Stimulated activated CD4-positive, alpha-beta T cell treated with anti-CD3 and anti-CD28 coated beads, Interleukin-15, amount 100 ng/mL, for 48 hours (primary cell): ENCODE data around the gene PNLIP.

Experiments used
- DNase-seq, 2 donors: peaks; one replicate each; pipeline ENCODE4 v3.0.0-alpha.2; 2020; ENCODE audit warnings: low read depth in 2 of 2

PNLIP gene

DNA sequence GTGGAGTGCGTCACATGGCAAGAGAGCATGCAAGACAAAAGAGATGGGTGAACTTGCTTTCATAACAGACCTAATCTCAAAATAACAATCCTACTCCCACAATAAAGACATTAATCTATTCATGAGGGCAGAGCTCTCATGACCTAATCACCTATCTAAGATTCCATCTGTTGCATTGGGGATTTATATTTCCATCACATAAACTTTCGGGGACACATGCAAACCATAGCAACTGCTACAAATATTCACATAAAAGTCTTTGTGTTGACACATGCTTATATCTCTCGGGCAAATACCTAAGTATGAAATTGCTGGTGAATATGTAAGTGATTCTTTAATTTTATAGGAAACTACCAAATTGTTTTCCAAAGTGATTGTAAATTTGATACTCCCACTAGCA, 29.1 kb downstream of the PNLIP start:
- DNase-seq = no peak

- DNase-seq = no peak
Measured at GRCh38 chr10:116587878-116588591, 42.3 kb downstream of the PNLIP start.

DNA sequence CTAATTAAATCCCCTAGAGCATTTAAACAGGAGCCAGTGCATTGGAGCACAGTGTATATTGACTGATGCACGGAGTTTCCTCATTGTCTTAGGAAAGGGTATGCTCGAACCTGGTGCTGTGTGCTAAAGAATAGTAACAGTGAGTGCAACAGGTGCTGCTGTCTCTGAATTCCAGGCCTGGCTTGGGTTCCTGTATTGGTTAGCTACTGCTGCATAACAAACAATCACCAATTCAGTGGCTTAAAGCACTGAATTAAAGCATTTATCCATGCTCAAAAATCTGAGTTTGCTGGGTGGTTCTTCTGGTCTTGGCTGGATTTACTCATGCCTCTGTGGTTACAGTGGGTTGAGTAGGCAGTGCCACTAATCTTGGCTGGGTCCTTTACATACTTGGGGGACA, 43.3 kb downstream of the PNLIP start:
- no peak for DNase-seq

GRCh38 chr10:116589926-116590325, 44.2 kb downstream of the PNLIP start:
- no peak for DNase-seq

- no peak for DNase-seq
Measured at GRCh38 chr10:116590590-116591444, 45.1 kb downstream of the PNLIP start, which contains the start of gene PNLIPRP1. PNLIPRP1 (plus strand) TSS chr10:116590959; CDS start chr10:116591130, 171 bp downstream.

DNA sequence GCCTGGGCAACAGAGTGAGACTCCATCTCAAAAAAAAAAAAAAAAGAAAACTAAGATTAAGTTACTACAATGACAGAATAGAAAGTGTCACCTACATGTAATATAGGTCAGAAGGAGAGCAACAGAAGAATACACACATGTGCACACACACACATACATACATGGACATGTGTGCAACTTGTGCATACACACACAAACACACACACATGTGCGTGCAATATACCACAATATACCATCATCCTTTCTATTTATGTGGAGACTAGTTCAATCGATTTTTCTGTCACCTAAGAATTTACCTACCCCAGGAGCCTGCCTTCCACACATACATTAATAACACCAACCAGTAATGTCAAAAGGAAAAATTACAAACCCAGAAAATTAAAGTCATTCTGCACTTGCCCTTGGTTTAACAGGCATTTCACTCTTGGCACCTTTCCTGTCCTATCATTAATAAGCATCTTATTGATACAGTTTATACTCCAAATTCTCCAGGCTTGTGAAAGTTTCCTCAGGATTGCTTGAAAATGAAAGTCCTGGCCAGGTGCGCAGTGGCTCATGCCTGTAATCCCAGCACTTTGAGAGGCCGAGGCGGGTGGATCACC, 47.5 kb downstream of the PNLIP start:
- no peak for DNase-seq

- no peak for DNase-seq
Measured at GRCh38 chr10:116594525-116595035, 48.8 kb downstream of the PNLIP start.

DNA sequence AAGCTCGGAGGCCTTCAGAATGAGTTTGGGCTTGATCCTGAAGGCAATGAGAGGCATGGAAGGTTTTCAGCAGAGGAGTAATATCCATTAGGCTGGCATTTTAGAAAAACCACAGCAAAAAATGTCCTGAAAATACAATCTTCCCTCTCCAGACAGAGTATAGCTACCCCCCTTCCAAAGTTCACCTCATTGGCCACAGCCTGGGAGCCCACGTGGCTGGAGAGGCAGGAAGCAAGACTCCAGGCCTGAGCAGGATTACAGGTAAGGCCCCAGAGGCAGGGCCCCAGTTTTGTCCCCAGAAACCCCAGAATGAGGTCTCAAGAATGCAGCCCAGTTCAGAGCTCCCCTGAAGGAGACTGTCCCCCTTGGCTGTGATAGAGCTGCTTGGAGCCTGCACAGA, 50.3 kb downstream of the PNLIP start:
- DNase-seq = no peak

DNA sequence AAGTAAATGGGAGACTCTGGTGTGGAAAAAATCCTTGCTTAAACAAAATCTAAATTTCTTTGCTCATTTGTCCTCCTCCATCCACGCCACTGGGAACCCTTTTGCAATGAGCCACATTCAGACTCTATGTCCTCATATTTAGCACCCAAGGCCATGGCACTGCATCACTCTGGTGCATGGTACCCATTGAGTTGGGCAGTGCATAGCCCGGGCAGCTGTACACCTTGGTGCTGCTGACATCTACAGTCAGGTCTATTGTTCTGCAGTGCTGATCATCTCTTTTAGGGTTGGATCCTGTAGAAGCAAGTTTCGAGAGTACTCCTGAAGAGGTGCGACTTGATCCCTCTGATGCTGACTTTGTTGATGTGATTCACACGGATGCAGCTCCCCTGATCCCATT, 51.8 kb downstream of the PNLIP start:
- DNase-seq = no peak

- no peak for DNase-seq
Measured at GRCh38 chr10:116598329-116598728, 52.6 kb downstream of the PNLIP start.

DNA sequence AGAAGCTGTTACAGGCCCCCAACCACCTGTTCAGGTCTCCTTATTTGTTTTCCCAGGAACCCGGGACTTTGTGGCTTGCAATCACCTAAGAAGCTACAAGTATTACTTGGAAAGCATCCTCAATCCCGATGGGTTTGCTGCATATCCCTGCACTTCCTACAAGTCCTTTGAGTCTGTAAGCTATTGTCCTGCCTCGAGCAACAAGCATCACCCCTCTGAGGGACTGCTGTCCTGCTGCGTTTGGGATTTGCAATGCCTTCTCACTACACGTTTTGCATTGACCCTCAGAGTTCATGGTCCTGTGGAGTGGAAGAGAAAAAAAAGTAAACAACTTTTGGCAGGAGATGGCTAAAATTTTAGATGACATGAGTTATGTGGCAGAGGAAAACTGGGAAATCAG, 54.3 kb downstream of the PNLIP start:
- no peak for DNase-seq

- no peak for DNase-seq
Measured at GRCh38 chr10:116602648-116603400, 57.1 kb downstream of the PNLIP start.

GRCh38 chr10:116606061-116606483, 60.3 kb downstream of the PNLIP start:
- DNase-seq = no peak

- no peak for DNase-seq
Measured at GRCh38 chr10:116607336-116607735, 61.6 kb downstream of the PNLIP start.

GRCh38 chr10:116608686-116609594, 63.2 kb downstream of the PNLIP start:
- no peak for DNase-seq

DNA sequence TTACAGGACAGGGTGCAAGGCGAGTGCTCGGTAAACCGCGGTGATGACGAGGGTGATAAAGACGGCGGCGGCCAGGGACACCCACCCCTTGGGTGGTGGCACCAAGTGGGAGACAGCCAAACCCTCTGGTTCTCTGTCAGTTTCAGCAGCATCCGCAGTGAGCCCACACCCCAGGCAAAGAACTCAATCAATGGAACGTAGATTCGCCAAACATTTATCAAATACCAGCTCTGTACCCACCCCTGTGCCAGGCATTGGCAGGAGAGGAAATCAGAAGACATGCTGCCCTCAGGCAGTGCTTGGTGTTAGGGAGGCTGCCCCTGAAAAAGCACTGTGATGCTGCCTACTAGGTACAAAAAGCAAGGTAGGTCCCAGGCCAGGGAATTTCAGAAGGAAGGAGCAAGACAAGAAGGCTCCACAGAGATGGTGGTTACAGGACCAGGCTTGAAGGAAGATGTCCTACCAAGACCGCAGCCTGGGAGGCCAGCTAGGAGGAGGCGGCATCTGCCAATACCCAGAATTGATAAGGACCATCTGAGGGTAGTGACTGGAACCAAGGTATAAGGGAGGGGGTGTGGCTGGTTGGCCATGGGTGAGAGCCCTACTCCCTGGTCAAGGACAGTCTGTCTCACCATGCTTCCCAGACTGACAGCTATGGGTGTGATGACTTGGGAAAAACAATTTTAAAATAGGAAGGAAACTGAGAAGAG, 64.9 kb downstream of the PNLIP start:
- DNase-seq = no peak

DNA sequence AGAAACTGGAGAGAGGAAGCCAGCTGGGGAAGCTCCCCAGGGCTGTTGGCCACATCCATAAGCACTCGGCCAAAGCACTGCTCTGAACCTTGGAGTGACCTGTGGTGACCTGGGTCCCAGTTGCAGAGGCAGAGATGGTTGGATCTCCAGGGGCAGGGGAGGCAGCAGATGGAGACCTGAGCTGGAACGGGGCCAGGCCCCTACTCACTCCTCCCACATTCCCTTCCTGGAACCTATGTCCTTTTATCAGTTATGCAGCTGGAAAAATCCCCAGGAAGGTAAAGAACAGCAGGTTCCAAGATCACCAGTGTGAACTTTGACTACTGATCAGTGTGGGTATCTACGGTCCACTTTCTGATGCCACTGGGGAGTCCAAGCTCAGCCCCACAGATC, 65.4 kb downstream of the PNLIP start:
- no peak for DNase-seq

DNA sequence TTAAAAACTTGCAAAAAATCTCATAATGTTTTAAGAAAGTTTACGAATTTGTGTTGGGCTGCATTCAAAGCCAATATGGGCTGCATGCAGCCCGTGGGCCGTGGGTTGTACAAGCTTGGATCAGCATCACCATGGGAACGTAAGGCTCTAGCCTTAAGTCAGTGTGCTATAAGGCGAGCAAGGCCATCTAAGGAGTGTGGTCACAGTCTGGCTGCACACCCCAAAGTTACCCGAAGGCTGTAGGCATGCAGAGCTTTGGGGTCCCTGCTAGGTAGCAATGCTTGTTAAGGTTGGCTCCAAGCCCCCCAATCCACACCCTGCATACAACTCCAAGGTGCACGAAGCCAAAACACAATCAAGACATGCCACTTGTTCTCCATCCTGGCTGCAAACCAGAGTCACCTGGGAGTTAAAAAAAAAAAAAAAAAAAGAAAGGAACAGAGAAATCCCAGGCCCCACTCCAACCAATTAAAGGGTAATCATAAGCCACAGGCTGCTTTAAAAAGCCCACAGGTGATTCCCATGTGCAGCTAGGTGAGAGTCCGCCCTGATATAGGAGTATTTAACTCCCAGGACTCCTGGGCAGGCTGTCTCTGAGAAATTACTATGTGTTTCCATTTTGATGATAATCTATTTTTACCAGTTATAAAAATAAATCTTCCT, 66.5 kb downstream of the PNLIP start:
- DNase-seq = no peak

DNA sequence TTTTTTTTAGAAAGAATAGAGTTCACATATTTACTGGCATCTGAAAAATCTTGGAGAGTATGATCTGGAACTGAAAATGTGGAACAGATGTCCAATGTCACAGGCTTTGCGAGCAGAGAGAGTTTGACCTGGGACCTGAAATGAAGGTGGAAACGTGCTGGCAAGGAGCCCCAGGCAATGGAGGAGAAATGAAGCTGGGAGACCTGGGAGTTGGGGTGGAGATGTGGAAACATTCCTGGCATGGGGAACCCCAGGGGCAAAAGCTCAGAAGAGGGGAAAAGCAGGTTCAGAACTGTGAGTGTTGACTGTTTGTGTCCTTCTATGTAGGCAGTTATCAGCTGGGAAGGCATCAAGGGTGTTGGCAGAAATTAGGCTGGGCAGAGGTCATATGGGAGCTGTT, 67.7 kb downstream of the PNLIP start:
- no peak for DNase-seq
